Naive thymus-derived CD4-positive, alpha-beta T cell (primary cell): ENCODE data around the gene PIGQ. TPM values are rescaled to one million over a fixed set of nuclear protein-coding genes. Genes with fewer than 3 reads are reported as not detected.

Experiments used
- ATAC-seq: fragments of 150-1000 bp; cut with Tn5 transposase; 2 replicates; pipeline ENCODE4 v1.10.0; 2021; ENCODE audit warnings: mild to moderate bottlenecking, moderate library complexity
- CTCF ChIA-PET: fragments of 350-600 bp; sonication (Branson Sonifier 250); formaldehyde crosslinking; loops from one replicate; lab custom pipeline; 2021; ENCODE audit warnings: antibody characterized with exemption; lab: Charles Lee
- POLR2A ChIA-PET: fragments of 350-600 bp; sonication (Branson Sonifier 250); formaldehyde crosslinking; loops from one replicate; lab custom pipeline; 2021; ENCODE audit warnings: antibody characterized with exemption, inconsistent platforms; lab: Charles Lee
- DNase-seq, 9 donors: peaks; one replicate each; pipeline versions ENCODE4 v3.0.0 to v3.0.0-alpha.2; 2020 to 2022; ENCODE audit warnings: mixed read lengths in 1 of 9
- H3K27ac ChIP-seq: one replicate; pipeline ENCODE4 v1.7.0; 2013; ENCODE audit warnings: mild to moderate bottlenecking, low read depth, low read length, moderate library complexity
- H3K27me3 ChIP-seq, 2 donors: one replicate each; pipeline ENCODE4 v1.7.0; 2013; ENCODE audit warnings: low read length in 2 of 2, mild to moderate bottlenecking in 2 of 2, moderate library complexity in 2 of 2; ENCODE audit not compliant: control insufficient read depth in 2 of 2, insufficient read depth in 2 of 2
- H3K36me3 ChIP-seq, 3 experiments: 1 replicate in 2 of 3; 2 replicates in 1 of 3; pipeline ENCODE4 v1.7.0; 2013; ENCODE audit warnings: low read length in 3 of 3, mild to moderate bottlenecking in 3 of 3, moderate library complexity in 1 of 3; ENCODE audit not compliant: insufficient read depth in 3 of 3, control insufficient read depth in 2 of 3
- H3K4me1 ChIP-seq, 2 donors: one replicate each; pipeline ENCODE4 v1.7.0; 2013; ENCODE audit warnings: low read length in 2 of 2, mild to moderate bottlenecking in 2 of 2, moderate library complexity in 1 of 2; ENCODE audit not compliant: control insufficient read depth in 2 of 2, insufficient read depth in 2 of 2
- H3K4me3 ChIP-seq: 2 replicates; pipeline ENCODE4 v1.7.0; 2013; ENCODE audit warnings: mild to moderate bottlenecking, low read length
- H3K9me3 ChIP-seq, 3 experiments: 1 replicate in 2 of 3; 2 replicates in 1 of 3; pipeline ENCODE4 v1.7.0; 2013; ENCODE audit warnings: low read length in 3 of 3; ENCODE audit not compliant: control insufficient read depth in 2 of 3
- H3K27ac Mint-ChIP-seq, 9 donors: one replicate each; pipeline ENCODE4 v1.8.0; 2020 to 2022; ENCODE audit warnings: mixed read lengths in 9 of 9, mild to moderate bottlenecking in 8 of 9, moderate library complexity in 5 of 9, inconsistent platforms in 2 of 9
- H3K27me3 Mint-ChIP-seq, 5 donors: one replicate each; pipeline ENCODE4 v1.8.0; 2021 to 2022; ENCODE audit warnings: mixed read lengths in 5 of 5, mild to moderate bottlenecking in 1 of 5
- H3K36me3 Mint-ChIP-seq, 5 donors: one replicate each; pipeline ENCODE4 v1.8.0; 2020 to 2022; ENCODE audit warnings: mixed read lengths in 5 of 5, mild to moderate bottlenecking in 3 of 5, inconsistent platforms in 1 of 5
- H3K4me1 Mint-ChIP-seq, 7 donors: one replicate each; pipeline ENCODE4 v1.8.0; 2020 to 2022; ENCODE audit warnings: mixed read lengths in 7 of 7, mild to moderate bottlenecking in 3 of 7, inconsistent platforms in 1 of 7
- H3K4me3 Mint-ChIP-seq, 10 donors: one replicate each; pipeline ENCODE4 v1.8.0; 2020 to 2022; ENCODE audit warnings: mild to moderate bottlenecking in 10 of 10, mixed read lengths in 10 of 10, moderate library complexity in 6 of 10, inconsistent platforms in 2 of 10
- H3K9me3 Mint-ChIP-seq, 11 donors: one replicate each; pipeline ENCODE4 v1.8.0; 2020 to 2022; ENCODE audit warnings: mixed read lengths in 11 of 11, mild to moderate bottlenecking in 4 of 11, inconsistent platforms in 1 of 11, moderate library complexity in 1 of 11
- intact Hi-C, 2 donors: fragments of 100-400 bp; cut with micrococcal nuclease; formaldehyde crosslinking; loops; one replicate each; pipeline ENCODE4 v1.15.1; 2023
- polyA plus RNA-seq, 2 donors: library from polyadenylated mRNA; unstranded; fragments of 300-500 nt; fragmentation: Illumina TruSeq; gene quantifications; one replicate each; pipeline ENCODE4 v1.2.3, GENCODE V29; 2021
- total RNA-seq, 6 experiments: library from RNA in 5 of 6; stranded (reverse) in 5 of 6; gene quantifications; 1 replicate in 5 of 6; 2 replicates in 1 of 6; pipeline ENCODE4 v1.2.3 and lab custom pipeline; 2021 to 2026

Gene PIGQ
- total and polyA plus RNA-seq, 7 experiments from 2014 or later = 12.3 to 63.0 (median 43.4) TPM

GRCh38 chr16:590815-591200, 21.0 kb downstream of the PIGQ start:
- Mint-ChIP-seq H3K4me1 (peaks cover 25 to 50% (median 45%) of the 10 kb centered on the region in 7 donors), H3K27me3 (no peaks in the 10 kb centered on the region), H3K4me3 (peak overlapping the region; percentile 83 to 98 (median 88)), H3K36me3 (peaks cover 0 to 4% (median 0%) of the 10 kb centered on the region in 5 donors), H3K9me3 (peaks cover 0 to 1% (median 0%) of the 10 kb centered on the region in 11 donors), H3K27ac (peak overlapping the region; percentile 66 to 95 (median 81))
- peak overlapping the region; percentile 61 for H3K4me3 ChIP-seq
- ChIA-PET POLR2A (interaction anchor here (1.0 to 1.2 kb wide), 2 partner anchors 17 to 46 kb away, joined by 3 read pairs; partner anchors contain the start of gene METTL26), CTCF (no interaction called here)
- H3K9me3 ChIP-seq = no peaks in the 10 kb centered on the region
- H3K27me3 ChIP-seq = no peaks in the 10 kb centered on the region
- H3K36me3 ChIP-seq = peaks cover 0 to 12% (median 0%) of the 10 kb centered on the region in 3 experiments
- ATAC-seq = no peak
- H3K27ac ChIP-seq = peak overlapping the region; percentile 75
- DNase-seq = no peak
- intact Hi-C loops = loop anchor here in 1 of 2 donors (1.0 kb wide), 1 partner anchor 20 kb away; no protein-coding TSS in a partner anchor
- H3K4me1 ChIP-seq = peaks cover 15 to 17% of the 10 kb centered on the region in 2 donors

- Mint-ChIP-seq H3K4me1 (peaks cover 25 to 51% (median 45%) of the 10 kb centered on the region in 7 donors), H3K27ac (peak overlapping the region; percentile 61 to 95 (median 80)), H3K4me3 (peak overlapping the region; percentile 83 to 98 (median 88)), H3K9me3 (peaks cover 0 to 1% (median 0%) of the 10 kb centered on the region in 11 donors), H3K36me3 (peaks cover 0 to 4% (median 0%) of the 10 kb centered on the region in 5 donors), H3K27me3 (no peaks in the 10 kb centered on the region)
- H3K27ac ChIP-seq = no peak overlapping the region
- peaks cover 0 to 16% (median 0%) of the 10 kb centered on the region in 3 experiments for H3K36me3 ChIP-seq
- DNase-seq = no peak
- H3K4me1 ChIP-seq = peaks cover 15 to 17% of the 10 kb centered on the region in 2 donors
- no peak for ATAC-seq
- intact Hi-C loops = no loop called here
- ChIA-PET POLR2A (no interaction called here), CTCF (no interaction called here)
- H3K9me3 ChIP-seq = no peaks in the 10 kb centered on the region
- no peaks in the 10 kb centered on the region for H3K27me3 ChIP-seq
- H3K4me3 ChIP-seq = no peak overlapping the region
Measured at GRCh38 chr16:591231-591630, 21.5 kb downstream of the PIGQ start.

GRCh38 chr16:591892-592517, 22.2 kb downstream of the PIGQ start:
- H3K36me3 Mint-ChIP-seq = peaks cover 0 to 10% (median 0%) of the 10 kb centered on the region in 5 donors
- H3K27ac Mint-ChIP-seq = peak overlapping the region in 3 of 9 donors; percentile 47 to 57 (median 48)
- Histone ChIP-seq H3K4me1 (peaks cover 15 to 17% of the 10 kb centered on the region in 2 donors), H3K9me3 (no peaks in the 10 kb centered on the region), H3K27me3 (no peaks in the 10 kb centered on the region), H3K27ac (no peak overlapping the region), H3K4me3 (no peak overlapping the region), H3K36me3 (peaks cover 0 to 22% (median 0%) of the 10 kb centered on the region in 3 experiments)
- DNase-seq (no peak), ATAC-seq (no peak)
- ChIA-PET POLR2A (interaction anchor here (0.8 kb wide), 1 partner anchor 60 kb away, joined by 3 read pairs; no protein-coding TSS in a partner anchor), CTCF (no interaction called here)
- peak overlapping the region; percentile 69 to 98 (median 87) for H3K4me3 Mint-ChIP-seq
- peaks cover 25 to 52% (median 45%) of the 10 kb centered on the region in 7 donors for H3K4me1 Mint-ChIP-seq
- H3K9me3 Mint-ChIP-seq = peaks cover 0 to 1% (median 0%) of the 10 kb centered on the region in 11 donors
- intact Hi-C loops = no loop called here
- no peaks in the 10 kb centered on the region for H3K27me3 Mint-ChIP-seq

- H3K9me3 ChIP-seq = no peaks in the 10 kb centered on the region
- H3K36me3 ChIP-seq = peaks cover 0 to 22% (median 0%) of the 10 kb centered on the region in 3 experiments
- no peak overlapping the region for H3K27ac ChIP-seq
- Mint-ChIP-seq H3K36me3 (peaks cover 0 to 11% (median 0%) of the 10 kb centered on the region in 5 donors), H3K4me1 (peaks cover 23 to 49% (median 41%) of the 10 kb centered on the region in 7 donors), H3K27ac (peak overlapping the region in 3 of 9 donors; percentile 5 to 57 (median 48)), H3K4me3 (no peak overlapping the region), H3K27me3 (no peaks in the 10 kb centered on the region), H3K9me3 (peaks cover 0 to 1% (median 0%) of the 10 kb centered on the region in 11 donors)
- intact Hi-C loops = no loop called here
- DNase-seq = no peak
- ATAC-seq = no peak
- CTCF ChIA-PET = no interaction called here
- no peaks in the 10 kb centered on the region for H3K27me3 ChIP-seq
- H3K4me3 ChIP-seq = no peak overlapping the region
- peaks cover 14 to 17% of the 10 kb centered on the region in 2 donors for H3K4me1 ChIP-seq
- POLR2A ChIA-PET = interaction anchor here (0.5 to 0.8 kb wide), 2 partner anchors 20 to 59 kb away, joined by 3 read pairs; no protein-coding TSS in a partner anchor
Measured at GRCh38 chr16:592518-593306, 22.9 kb downstream of the PIGQ start.

- intact Hi-C loops = no loop called here
- ATAC-seq = no peak
- Mint-ChIP-seq H3K27ac (no peak overlapping the region), H3K4me3 (peak overlapping the region in 2 of 10 donors; percentile 14 to 56), H3K36me3 (peaks cover 0 to 11% (median 0%) of the 10 kb centered on the region in 5 donors), H3K4me1 (peaks cover 17 to 44% (median 36%) of the 10 kb centered on the region in 7 donors), H3K9me3 (peaks cover 0 to 1% (median 0%) of the 10 kb centered on the region in 11 donors), H3K27me3 (no peaks in the 10 kb centered on the region)
- POLR2A ChIA-PET = interaction anchor here (0.5 kb wide), 1 partner anchor 21 kb away, joined by 3 read pairs; no protein-coding TSS in a partner anchor
- DNase-seq = no peak
- no peaks in the 10 kb centered on the region for H3K27me3 ChIP-seq
- H3K27ac ChIP-seq = no peak overlapping the region
- no peaks in the 10 kb centered on the region for H3K9me3 ChIP-seq
- H3K4me3 ChIP-seq = no peak overlapping the region
- H3K4me1 ChIP-seq = peaks cover 8 to 10% of the 10 kb centered on the region in 2 donors
- peaks cover 0 to 22% (median 0%) of the 10 kb centered on the region in 3 experiments for H3K36me3 ChIP-seq
- CTCF ChIA-PET = no interaction called here
Measured at GRCh38 chr16:593406-593805, 23.6 kb downstream of the PIGQ start.

GRCh38 chr16:593807-594206, 24.0 kb downstream of the PIGQ start:
- no peaks in the 10 kb centered on the region for H3K9me3 Mint-ChIP-seq
- POLR2A ChIA-PET = interaction anchor here (0.8 kb wide), 1 partner anchor 10 kb away, joined by 3 read pairs; no protein-coding TSS in a partner anchor
- ATAC-seq (no peak), DNase-seq (no peak)
- H3K36me3 Mint-ChIP-seq = peaks cover 0 to 13% (median 0%) of the 10 kb centered on the region in 5 donors
- Histone ChIP-seq H3K4me3 (no peak overlapping the region), H3K27me3 (no peaks in the 10 kb centered on the region), H3K9me3 (no peaks in the 10 kb centered on the region), H3K36me3 (peaks cover 0 to 22% (median 0%) of the 10 kb centered on the region in 3 experiments), H3K4me1 (peaks cover 8 to 9% of the 10 kb centered on the region in 2 donors), H3K27ac (no peak overlapping the region)
- no peaks in the 10 kb centered on the region for H3K27me3 Mint-ChIP-seq
- CTCF ChIA-PET = no interaction called here
- H3K4me3 Mint-ChIP-seq = peak overlapping the region in 1 of 10 donors; percentile 76
- intact Hi-C loops = no loop called here
- peaks cover 14 to 43% (median 34%) of the 10 kb centered on the region in 7 donors for H3K4me1 Mint-ChIP-seq
- no peak overlapping the region for H3K27ac Mint-ChIP-seq
